Smooth muscle cell (in vitro differentiated cells): ENCODE results near the gene ASB13. TPM values are rescaled to one million over a fixed set of nuclear protein-coding genes. Genes with fewer than 3 reads are reported as not detected.

ENCODE experiments used
- DNase-seq: peaks from one replicate; lab custom pipeline; 2025; ENCODE audit not compliant: unreplicated experiment; lab: John Stamatoyannopoulos, UW
- H2AFZ ChIP-seq: fragments of 200-600 bp; sonication (generic); 2 replicates; pipeline ENCODE4 v1.6.0; 2016; ENCODE audit warnings: antibody characterized with exemption, low read depth, mild to moderate bottlenecking
- H3F3A ChIP-seq: fragments of 200-600 bp; sonication (generic); 2 replicates; pipeline ENCODE4 v1.6.0; 2017; ENCODE audit warnings: antibody characterized with exemption, low read depth
- H3K27ac ChIP-seq: fragments of 200-600 bp; sonication (generic); 2 replicates; pipeline ENCODE4 v1.5.1; 2016; ENCODE audit warnings: low read depth, mild to moderate bottlenecking
- H3K27me3 ChIP-seq: fragments of 200-600 bp; sonication (generic); 2 replicates; pipeline ENCODE4 v1.6.1; 2016; ENCODE audit warnings: low read depth, mild to moderate bottlenecking
- H3K36me3 ChIP-seq: fragments of 200-600 bp; sonication (generic); 2 replicates; pipeline ENCODE4 v1.5.1; 2016; ENCODE audit warnings: low read depth
- H3K4me1 ChIP-seq: fragments of 200-600 bp; sonication (generic); 2 replicates; pipeline ENCODE4 v1.5.1; 2016; ENCODE audit warnings: low read depth
- H3K4me2 ChIP-seq: fragments of 200-600 bp; sonication (generic); 2 replicates; pipeline ENCODE4 v1.6.0; 2016; ENCODE audit warnings: mild to moderate bottlenecking
- H3K4me3 ChIP-seq: fragments of 200-600 bp; sonication (generic); 2 replicates; pipeline ENCODE4 v1.5.1; 2016; ENCODE audit warnings: mild to moderate bottlenecking
- H3K79me2 ChIP-seq: fragments of 200-600 bp; sonication (generic); 2 replicates; pipeline ENCODE4 v1.6.0; 2016; ENCODE audit warnings: low read depth, mild to moderate bottlenecking
- H3K9ac ChIP-seq: fragments of 200-600 bp; sonication (generic); 2 replicates; pipeline ENCODE4 v1.6.0; 2016; ENCODE audit warnings: low read depth
- H3K9me3 ChIP-seq: fragments of 200-600 bp; sonication (generic); replicated peaks from 2 replicates; pipeline ENCODE4 v1.5.1; 2016; ENCODE audit warnings: low read depth
- H4K20me1 ChIP-seq: fragments of 200-600 bp; sonication (generic); 2 replicates; pipeline ENCODE4 v1.6.0; 2016; ENCODE audit warnings: low read depth
- CTCF ChIP-seq: fragments of 200-600 bp; sonication (generic); IDR thresholded peaks from 2 replicates; pipeline ENCODE4 v1.5.1; 2017; ENCODE audit warnings: borderline replicate concordance, mild to moderate bottlenecking, antibody characterized with exemption; ENCODE audit not compliant: insufficient read depth, poor library complexity, severe bottlenecking
- WGBS: methylation state at CpG from one replicate; pipeline ENCODE4 v1.1.7; 2016; ENCODE audit warnings: low lambda C conversion rate; 5-methylcytosine and 5-hydroxymethylcytosine counted together
- polyA plus RNA-seq: library from polyadenylated mRNA; unstranded; fragments of >200 nt; fragmentation: Nextera tagmentation; extraction: Ambion mirVana; gene quantifications from 2 replicates; pipeline ENCODE4 v1.2.1, GENCODE V29; 2016
- total RNA-seq: library from RNA; depleted of rRNA; stranded (reverse); fragments of >200 nt; gene quantifications from 2 replicates; pipeline ENCODE4 v1.2.3, GENCODE V29; 2014

The ASB13 gene
- total and polyA plus RNA-seq, 2 experiments from 2014 or later: 12.6 to 34.7 TPM

- Histone ChIP-seq H4K20me1 (peaks cover 100% of the 10 kb centered on the region), H3K4me2 (no peak overlapping the region), H3K4me1 (peaks cover 16% of the 10 kb centered on the region), H3K9me3 (no peaks in the 10 kb centered on the region), H3F3A (peaks cover 8% of the 10 kb centered on the region), H3K4me3 (no peak overlapping the region), H3K79me2 (peaks cover 100% of the 10 kb centered on the region), H3K27ac (no peak overlapping the region), H2AFZ (no peak overlapping the region), H3K9ac (no peak overlapping the region), H3K36me3 (no peaks in the 10 kb centered on the region), H3K27me3 (no peaks in the 10 kb centered on the region)
- no peak for TF ChIP-seq CTCF
- DNase-seq: no peak
- WGBS: 64% methylated on average over 1 of the region's 1 CpG
Observed at GRCh38 chr10:5694573-5694972, 28.2 kb upstream of the ASB13 start.

GRCh38 chr10:5692461-5693358 lies 26.3 kb upstream of the ASB13 start:
- peak overlapping the region; percentile 62 for H3K27ac ChIP-seq
- peak overlapping the region; percentile 99 for H3K4me2 ChIP-seq
- DNase-seq: peak; percentile 25
- H2AFZ ChIP-seq: peak overlapping the region; percentile 48
- peaks cover 100% of the 10 kb centered on the region for H3K79me2 ChIP-seq
- peak overlapping the region; percentile 72 for H3K4me3 ChIP-seq
- H3F3A ChIP-seq: peaks cover 8% of the 10 kb centered on the region
- no peaks in the 10 kb centered on the region for H3K36me3 ChIP-seq
- H3K4me1 ChIP-seq: peaks cover 16% of the 10 kb centered on the region
- H3K9me3 ChIP-seq: no peaks in the 10 kb centered on the region
- 3% methylated on average over 47 of the region's 49 CpGs for WGBS
- H4K20me1 ChIP-seq: peaks cover 100% of the 10 kb centered on the region
- no peak for TF ChIP-seq CTCF
- H3K9ac ChIP-seq: peak overlapping the region; percentile 86
- no peaks in the 10 kb centered on the region for H3K27me3 ChIP-seq

- peak overlapping the region; percentile 62 for H3K27ac ChIP-seq
Observed at GRCh38 chr10:5691786-5692185, 25.4 kb upstream of the ASB13 start.

More at GRCh38 chr10:5691786-5692185, 25.4 kb upstream of the ASB13 start:
- Histone ChIP-seq H3K27me3 (no peaks in the 10 kb centered on the region), H3K4me1 (peaks cover 18% of the 10 kb centered on the region), H3K9ac (no peak overlapping the region), H2AFZ (no peak overlapping the region), H3K4me2 (peak overlapping the region; percentile 99), H3F3A (peaks cover 8% of the 10 kb centered on the region), H4K20me1 (peaks cover 100% of the 10 kb centered on the region), H3K4me3 (peak overlapping the region; percentile 72), H3K9me3 (no peaks in the 10 kb centered on the region), H3K79me2 (peaks cover 100% of the 10 kb centered on the region), H3K36me3 (no peaks in the 10 kb centered on the region)
- no peak for TF ChIP-seq CTCF
- no peak for DNase-seq
- WGBS: 50% methylated on average over 8 of the region's 8 CpGs
